Neural cell (in vitro differentiated cells): ENCODE results near the gene FBXW8. TPM values are rescaled to one million over a fixed set of nuclear protein-coding genes. Genes with fewer than 3 reads are reported as not detected.

Experiments
- H2AFZ ChIP-seq: fragments of 200-600, 300-800 bp; sonication (generic), shearing (Covaris generic); 2 replicates; pipeline ENCODE4 v1.6.0; 2014; ENCODE audit warnings: low read depth, mild to moderate bottlenecking, antibody characterized with exemption, low read length, moderate library complexity
- H3F3A ChIP-seq: fragments of 200-600 bp; shearing (Covaris generic); 2 replicates; pipeline ENCODE4 v1.6.1; 2016; ENCODE audit warnings: mild to moderate bottlenecking, moderate library complexity, mixed read lengths, antibody characterized with exemption, low read length; ENCODE audit not compliant: insufficient read depth, poor library complexity, severe bottlenecking
- H3K27ac ChIP-seq: fragments of 200-600, 300-800 bp; sonication (generic), shearing (Covaris generic); 2 replicates; pipeline ENCODE4 v1.5.1; 2014; ENCODE audit warnings: mild to moderate bottlenecking, low read length, moderate library complexity
- H3K27me3 ChIP-seq: fragments of 300-800, 200-600 bp; sonication (generic), shearing (Covaris generic); 2 replicates; pipeline ENCODE4 v1.6.0; 2014; ENCODE audit warnings: mild to moderate bottlenecking, low read depth, low read length, moderate library complexity; ENCODE audit not compliant: insufficient read depth
- H3K36me3 ChIP-seq: fragments of 300-800, 200-600 bp; sonication (generic), shearing (Covaris generic); 2 replicates; pipeline ENCODE4 v1.5.1; 2014; ENCODE audit warnings: mild to moderate bottlenecking, antibody characterized with exemption, low read length, moderate library complexity; ENCODE audit not compliant: insufficient read depth
- H3K4me2 ChIP-seq: fragments of 300-800, 200-600 bp; sonication (generic), shearing (Covaris generic); 2 replicates; pipeline ENCODE4 v1.6.0; 2014; ENCODE audit warnings: mild to moderate bottlenecking, low read length
- H3K4me3 ChIP-seq: fragments of 300-800, 200-600 bp; sonication (generic), shearing (Covaris generic); 2 replicates; pipeline ENCODE4 v1.5.1; 2014; ENCODE audit warnings: mild to moderate bottlenecking, low read length, moderate library complexity
- H3K79me2 ChIP-seq: fragments of 200-600 bp; shearing (Covaris generic); replicated peaks from 2 replicates; pipeline ENCODE4 v1.6.0; 2014; ENCODE audit warnings: mild to moderate bottlenecking, low read length, moderate library complexity; ENCODE audit not compliant: insufficient read depth
- H3K9ac ChIP-seq: fragments of 300-800, 200-600 bp; sonication (generic), shearing (Covaris generic); 2 replicates; pipeline ENCODE4 v1.6.1; 2016; ENCODE audit warnings: mild to moderate bottlenecking, low read length, mixed read lengths
- H3K9me2 ChIP-seq: fragments of 200-600 bp; shearing (Covaris generic); 2 replicates; pipeline ENCODE4 v1.6.1; 2016; ENCODE audit warnings: mild to moderate bottlenecking, low read length, mixed read lengths; ENCODE audit not compliant: insufficient read depth
- H3K9me3 ChIP-seq: fragments of 200-600, 300-800 bp; sonication (generic), shearing (Covaris generic); 2 replicates; pipeline ENCODE4 v1.6.1; 2016; ENCODE audit warnings: mild to moderate bottlenecking, mixed run types, low read length, moderate library complexity, mixed read lengths
- H4K20me1 ChIP-seq: fragments of 200-600 bp; shearing (Covaris generic); 2 replicates; pipeline ENCODE4 v1.6.1; 2016; ENCODE audit warnings: mild to moderate bottlenecking, mixed run types; ENCODE audit not compliant: insufficient read depth
- EP300 ChIP-seq: fragments of 450-650 bp; conservative IDR thresholded peaks from 2 replicates; pipeline ENCODE4 v1.6.1; 2014; ENCODE audit warnings: antibody characterized with exemption, mild to moderate bottlenecking, moderate library complexity; ENCODE audit not compliant: poor library complexity, severe bottlenecking
- EZH2 ChIP-seq: fragments of 200-600, 300-800 bp; shearing (Covaris generic), sonication (generic); IDR thresholded peaks from 2 replicates; pipeline ENCODE4 v1.6.1; 2014; ENCODE audit warnings: antibody characterized with exemption, low read length, borderline replicate concordance, mild to moderate bottlenecking; ENCODE audit not compliant: insufficient read depth, poor library complexity, severe bottlenecking
- MXI1 ChIP-seq: fragments of 450-650 bp; conservative IDR thresholded peaks from 2 replicates; pipeline ENCODE4 v1.6.1; 2014; ENCODE audit warnings: antibody characterized with exemption, mild to moderate bottlenecking; ENCODE audit not compliant: poor library complexity, severe bottlenecking
- POLR2AphosphoS5 ChIP-seq: IDR thresholded peaks from 2 replicates; pipeline ENCODE4 v1.6.1; 2012
- RAD21 ChIP-seq: fragments of 450-650 bp; conservative IDR thresholded peaks from 2 replicates; pipeline ENCODE4 v1.6.1; 2014; ENCODE audit warnings: antibody characterized with exemption, mild to moderate bottlenecking, moderate library complexity
- SMC3 ChIP-seq: fragments of 450-650 bp; conservative IDR thresholded peaks from 2 replicates; pipeline ENCODE4 v1.6.1; 2014; ENCODE audit warnings: antibody characterized with exemption, mild to moderate bottlenecking, moderate library complexity; ENCODE audit not compliant: poor library complexity
- TAF1 ChIP-seq: IDR thresholded peaks from 2 replicates; pipeline ENCODE4 v1.6.1; 2012; ENCODE audit warnings: low read depth
- polyA plus RNA-seq: library from polyadenylated mRNA; depleted of rRNA; stranded (reverse); fragments of >200 nt; gene quantifications from 2 replicates; pipeline ENCODE4 v1.2.3, GENCODE V29; 2014
- TF ChIP-seq, protein P1 (sequence below): IDR thresholded peaks from 2 replicates; pipeline ENCODE4 v1.6.1; 2012; ENCODE audit warnings: borderline replicate concordance
- TF ChIP-seq, protein P2 (sequence below): fragments of 450-650 bp; IDR thresholded peaks from 2 replicates; pipeline ENCODE4 v1.5.1; 2014; ENCODE audit warnings: antibody characterized with exemption, mild to moderate bottlenecking, moderate library complexity; ENCODE audit not compliant: poor library complexity, severe bottlenecking

The FBXW8 gene
- polyA plus RNA-seq, 1 donor from 2014 or later, result 5.6 TPM

DNA sequence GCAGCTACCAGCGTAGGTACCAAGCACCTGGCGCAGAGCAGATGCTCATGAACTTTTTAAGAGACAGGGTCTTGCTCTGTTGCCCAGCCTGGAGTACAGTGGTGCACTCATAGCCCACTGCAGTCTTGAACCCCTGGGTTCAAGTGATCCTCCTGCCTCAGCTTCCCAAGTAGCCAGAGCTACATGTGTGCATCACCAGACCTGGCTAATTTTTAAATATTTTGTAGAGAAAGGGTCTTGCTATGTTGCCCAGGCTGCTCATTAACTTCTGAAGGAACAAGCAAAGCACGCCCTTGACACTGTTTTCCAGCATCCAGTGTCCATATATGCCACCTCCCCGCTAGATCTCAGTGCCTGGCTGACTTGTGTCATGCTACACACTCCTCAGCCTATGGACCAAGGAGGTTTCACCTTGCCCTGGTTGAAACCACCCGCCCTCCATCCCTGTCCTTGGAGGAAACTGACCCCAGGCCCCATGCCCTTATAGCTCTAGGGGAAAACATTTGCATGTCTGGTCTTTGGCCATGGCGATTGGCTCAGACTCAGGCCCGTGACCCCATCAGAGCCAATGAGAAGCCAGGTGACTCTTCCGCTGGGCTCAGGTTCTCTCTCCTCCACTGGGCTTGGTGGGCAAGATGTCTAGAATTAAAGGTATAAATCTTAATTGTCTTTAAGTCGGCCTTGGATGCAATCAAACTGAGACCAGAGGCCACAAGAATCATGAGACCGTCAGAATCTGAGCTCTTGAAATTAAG, 162.2 kb downstream of the FBXW8 start:
- H2AFZ ChIP-seq, result no peak overlapping the region
- no peaks in the 10 kb centered on the region for H3K9me3 ChIP-seq

DNA sequence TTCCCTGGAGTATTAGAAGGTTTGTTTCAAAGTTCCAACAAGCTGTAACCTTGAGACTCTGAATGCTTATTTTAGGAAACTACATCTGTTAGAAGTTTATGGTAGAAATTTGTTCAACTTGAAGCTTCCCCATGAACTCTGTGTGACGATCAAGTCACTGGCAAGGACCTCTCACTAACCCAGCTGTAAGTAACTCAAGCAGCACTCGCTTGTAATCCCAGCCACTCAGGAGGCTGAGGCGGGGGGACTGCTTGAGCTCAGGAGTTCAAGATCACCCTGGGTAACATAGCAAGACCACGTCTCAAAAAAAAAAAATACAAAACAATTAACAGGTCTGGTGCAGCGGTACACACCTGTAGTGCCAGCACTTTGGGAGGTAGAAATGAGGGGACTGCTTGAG, 162.9 kb downstream of the FBXW8 start:
- no peaks in the 10 kb centered on the region for H4K20me1 ChIP-seq
- no peaks in the 10 kb centered on the region for H3K9me3 ChIP-seq
- H3K9ac ChIP-seq, result no peak overlapping the region
- H3K4me3 ChIP-seq, result no peak overlapping the region
- H3K9me2 ChIP-seq, result no peaks in the 10 kb centered on the region
- H3F3A ChIP-seq, result no peaks in the 10 kb centered on the region
- no peak overlapping the region for H3K27ac ChIP-seq
- TF ChIP-seq MXI1, result no peak
- no peak for TF ChIP-seq POLR2AphosphoS5
- TF ChIP-seq, protein P1, sequence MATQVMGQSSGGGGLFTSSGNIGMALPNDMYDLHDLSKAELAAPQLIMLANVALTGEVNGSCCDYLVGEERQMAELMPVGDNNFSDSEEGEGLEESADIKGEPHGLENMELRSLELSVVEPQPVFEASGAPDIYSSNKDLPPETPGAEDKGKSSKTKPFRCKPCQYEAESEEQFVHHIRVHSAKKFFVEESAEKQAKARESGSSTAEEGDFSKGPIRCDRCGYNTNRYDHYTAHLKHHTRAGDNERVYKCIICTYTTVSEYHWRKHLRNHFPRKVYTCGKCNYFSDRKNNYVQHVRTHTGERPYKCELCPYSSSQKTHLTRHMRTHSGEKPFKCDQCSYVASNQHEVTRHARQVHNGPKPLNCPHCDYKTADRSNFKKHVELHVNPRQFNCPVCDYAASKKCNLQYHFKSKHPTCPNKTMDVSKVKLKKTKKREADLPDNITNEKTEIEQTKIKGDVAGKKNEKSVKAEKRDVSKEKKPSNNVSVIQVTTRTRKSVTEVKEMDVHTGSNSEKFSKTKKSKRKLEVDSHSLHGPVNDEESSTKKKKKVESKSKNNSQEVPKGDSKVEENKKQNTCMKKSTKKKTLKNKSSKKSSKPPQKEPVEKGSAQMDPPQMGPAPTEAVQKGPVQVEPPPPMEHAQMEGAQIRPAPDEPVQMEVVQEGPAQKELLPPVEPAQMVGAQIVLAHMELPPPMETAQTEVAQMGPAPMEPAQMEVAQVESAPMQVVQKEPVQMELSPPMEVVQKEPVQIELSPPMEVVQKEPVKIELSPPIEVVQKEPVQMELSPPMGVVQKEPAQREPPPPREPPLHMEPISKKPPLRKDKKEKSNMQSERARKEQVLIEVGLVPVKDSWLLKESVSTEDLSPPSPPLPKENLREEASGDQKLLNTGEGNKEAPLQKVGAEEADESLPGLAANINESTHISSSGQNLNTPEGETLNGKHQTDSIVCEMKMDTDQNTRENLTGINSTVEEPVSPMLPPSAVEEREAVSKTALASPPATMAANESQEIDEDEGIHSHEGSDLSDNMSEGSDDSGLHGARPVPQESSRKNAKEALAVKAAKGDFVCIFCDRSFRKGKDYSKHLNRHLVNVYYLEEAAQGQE, result no peak
- no peak for TF ChIP-seq SMC3
- no peak for TF ChIP-seq TAF1
- TF ChIP-seq, protein P2, sequence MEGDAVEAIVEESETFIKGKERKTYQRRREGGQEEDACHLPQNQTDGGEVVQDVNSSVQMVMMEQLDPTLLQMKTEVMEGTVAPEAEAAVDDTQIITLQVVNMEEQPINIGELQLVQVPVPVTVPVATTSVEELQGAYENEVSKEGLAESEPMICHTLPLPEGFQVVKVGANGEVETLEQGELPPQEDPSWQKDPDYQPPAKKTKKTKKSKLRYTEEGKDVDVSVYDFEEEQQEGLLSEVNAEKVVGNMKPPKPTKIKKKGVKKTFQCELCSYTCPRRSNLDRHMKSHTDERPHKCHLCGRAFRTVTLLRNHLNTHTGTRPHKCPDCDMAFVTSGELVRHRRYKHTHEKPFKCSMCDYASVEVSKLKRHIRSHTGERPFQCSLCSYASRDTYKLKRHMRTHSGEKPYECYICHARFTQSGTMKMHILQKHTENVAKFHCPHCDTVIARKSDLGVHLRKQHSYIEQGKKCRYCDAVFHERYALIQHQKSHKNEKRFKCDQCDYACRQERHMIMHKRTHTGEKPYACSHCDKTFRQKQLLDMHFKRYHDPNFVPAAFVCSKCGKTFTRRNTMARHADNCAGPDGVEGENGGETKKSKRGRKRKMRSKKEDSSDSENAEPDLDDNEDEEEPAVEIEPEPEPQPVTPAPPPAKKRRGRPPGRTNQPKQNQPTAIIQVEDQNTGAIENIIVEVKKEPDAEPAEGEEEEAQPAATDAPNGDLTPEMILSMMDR, result no peak
- TF ChIP-seq EP300, result no peak
- TF ChIP-seq RAD21, result no peak
- TF ChIP-seq EZH2, result no peak
- no peaks in the 10 kb centered on the region for H3K27me3 ChIP-seq
- H2AFZ ChIP-seq, result no peak overlapping the region
- H3K36me3 ChIP-seq, result no peaks in the 10 kb centered on the region
- no peak overlapping the region for H3K4me2 ChIP-seq
- H3K79me2 ChIP-seq, result no peaks in the 10 kb centered on the region

More for the DNA sequence above, 162.2 kb downstream of the FBXW8 start:
- H3K9me2 ChIP-seq, result no peaks in the 10 kb centered on the region
- H3K4me3 ChIP-seq, result no peak overlapping the region
- no peaks in the 10 kb centered on the region for H3K36me3 ChIP-seq
- H3K4me2 ChIP-seq, result no peak overlapping the region
- H3F3A ChIP-seq, result no peaks in the 10 kb centered on the region
- no peak overlapping the region for H3K27ac ChIP-seq
- no peaks in the 10 kb centered on the region for H4K20me1 ChIP-seq
- H3K27me3 ChIP-seq, result no peaks in the 10 kb centered on the region
- no peak for TF ChIP-seq TAF1
- no peaks in the 10 kb centered on the region for H3K79me2 ChIP-seq
- no peak overlapping the region for H3K9ac ChIP-seq
